M059J (cell line): ENCODE results near the gene IPO8. TPM values are rescaled to one million over a fixed set of nuclear protein-coding genes. Genes with fewer than 3 reads are reported as not detected.
A peak's percentile ranks its signal among the peaks of the same experiment; 100 is the strongest.

Source experiments
- DNase-seq: peaks from one replicate; pipeline ENCODE4 v3.0.0-alpha.2; 2012; ENCODE audit warnings: low read depth
- total RNA-seq: library from RNA; depleted of rRNA; stranded (reverse); fragments of >200 nt; shearing (Covaris generic); gene quantifications from 2 replicates; pipeline ENCODE4 v1.2.3, GENCODE V29; 2014; rRNA removed

IPO8 gene
- 14.7 and 22.9 TPM in 2 replicates for total RNA-seq

DNA sequence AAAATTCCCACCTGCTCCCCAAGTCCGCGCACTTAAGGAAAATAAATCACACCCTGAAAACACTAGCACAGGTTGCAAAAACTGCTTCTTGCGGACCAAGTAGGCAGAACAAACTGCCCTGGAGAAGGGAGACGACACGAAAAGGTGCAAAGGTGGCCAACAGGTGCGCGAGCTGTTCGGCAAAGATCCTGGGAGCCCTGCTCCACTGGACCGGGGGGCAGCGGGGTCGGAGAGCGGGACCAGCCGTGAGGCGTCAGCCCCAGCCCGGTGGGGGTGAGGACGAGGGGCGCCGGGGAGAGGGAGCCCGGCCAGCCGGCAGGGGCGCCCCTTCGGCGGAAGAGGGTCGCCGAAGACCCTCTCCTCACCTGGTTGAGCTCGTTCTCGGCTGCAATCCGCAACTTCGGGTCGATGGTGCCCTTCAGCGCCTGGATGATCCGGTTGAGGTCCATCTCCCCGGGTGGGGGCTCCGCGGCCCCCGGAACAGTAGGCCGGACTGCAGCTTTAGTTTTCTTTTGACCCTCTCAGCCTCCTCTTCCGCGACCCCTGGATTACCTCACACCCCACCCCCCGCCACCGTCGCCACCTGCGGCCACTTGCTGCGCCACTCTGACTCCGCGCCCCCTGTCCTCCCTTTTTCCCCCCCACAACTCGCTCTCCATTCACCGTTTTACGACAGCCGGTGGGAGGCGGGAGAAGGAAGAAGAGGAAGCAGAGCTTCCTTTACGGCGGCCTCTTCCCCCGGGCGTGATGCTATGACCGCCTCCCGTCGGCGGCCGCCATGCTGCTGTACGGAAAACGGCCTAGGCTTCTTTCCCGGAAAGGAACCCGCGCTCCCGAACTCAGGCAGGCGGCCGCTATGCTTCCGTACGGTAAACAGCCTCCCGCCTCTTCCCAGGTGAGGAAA lies at the start of gene IPO8:
Gene IPO8, minus strand, starts transcription at position 671 of the 904 bp plus-strand sequence. Its CDS starts 222 bp downstream, at position 449.
- DNase-seq: peak; percentile 94

GRCh38 chr12:30744321-30744720 lies 48.7 kb upstream of the IPO8 start:
- no peak for DNase-seq

GRCh38 chr12:30740274-30740673 lies 44.6 kb upstream of the IPO8 start:
- DNase-seq: no peak

GRCh38 chr12:30739020-30739419 lies 43.4 kb upstream of the IPO8 start:
- no peak for DNase-seq

DNA sequence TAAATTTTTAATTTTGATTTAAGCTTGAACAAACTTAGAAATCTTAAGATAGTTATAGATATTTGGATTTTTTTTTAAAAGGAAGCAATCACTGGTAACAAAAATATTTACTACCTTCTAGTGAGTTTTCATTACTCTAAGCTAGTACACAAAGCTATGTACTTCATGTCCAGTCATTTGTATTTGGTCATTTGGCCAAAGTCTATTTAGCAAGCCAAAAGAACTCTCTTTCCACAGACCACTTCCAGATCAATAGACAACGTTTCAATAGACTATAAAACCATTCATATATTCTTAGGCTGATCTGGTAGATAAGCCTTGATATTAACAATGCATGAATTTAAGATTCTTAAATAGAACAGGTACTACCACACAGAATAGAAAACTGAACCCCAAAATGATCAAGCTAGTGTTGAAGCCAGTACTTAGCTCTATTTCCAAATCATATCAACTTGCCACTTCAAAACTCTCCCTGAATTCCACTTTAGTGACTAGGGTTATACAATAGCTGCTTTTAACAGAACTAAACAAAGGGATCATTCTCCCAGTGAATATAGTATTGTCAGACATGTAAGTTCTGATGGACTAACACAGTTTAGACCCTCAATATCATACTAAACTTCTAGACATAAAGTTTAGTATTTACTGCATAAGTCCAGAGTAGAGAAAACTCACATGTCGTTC lies 37.4 kb upstream of the IPO8 start:
- no peak for DNase-seq

DNA sequence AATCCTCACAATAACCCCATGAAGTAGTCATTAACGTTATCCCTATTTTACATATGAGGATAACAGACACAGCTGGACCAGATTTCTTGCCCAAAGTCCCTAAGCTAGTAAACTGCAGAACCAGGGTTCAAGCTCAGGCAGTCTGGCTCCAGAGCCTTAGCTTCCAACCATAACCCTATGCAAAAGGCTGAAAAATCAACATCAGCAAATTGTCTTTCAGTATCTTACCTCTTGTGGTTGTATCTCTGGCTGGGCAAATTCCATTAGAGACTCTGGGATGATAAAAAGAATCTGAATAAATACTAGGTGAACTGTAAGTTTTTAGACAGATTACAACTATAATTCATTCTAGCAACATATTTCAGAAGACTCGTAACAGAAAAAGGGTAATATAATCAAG lies 34.3 kb upstream of the IPO8 start:
- DNase-seq: no peak

GRCh38 chr12:30729547-30729946 lies 33.9 kb upstream of the IPO8 start:
- DNase-seq: no peak

DNA sequence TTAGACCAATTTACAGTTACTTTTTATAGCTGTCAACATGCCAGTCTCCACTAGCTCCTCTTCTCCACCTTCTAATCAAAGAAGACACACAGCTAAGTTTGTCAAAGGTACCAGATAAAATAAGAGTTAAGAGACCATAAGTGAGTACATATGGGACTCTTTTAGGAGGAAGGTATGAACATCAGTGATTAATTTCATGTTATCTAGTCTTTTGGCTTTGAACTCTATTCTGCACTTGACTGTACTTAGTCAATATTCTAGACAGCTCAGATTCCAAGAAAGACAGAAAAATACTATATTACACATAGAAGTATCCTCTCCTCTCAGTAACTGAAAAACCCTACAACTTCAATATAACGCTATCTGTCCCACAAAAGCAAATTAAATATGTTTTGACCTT lies 31.0 kb upstream of the IPO8 start:
- DNase-seq: no peak

DNA sequence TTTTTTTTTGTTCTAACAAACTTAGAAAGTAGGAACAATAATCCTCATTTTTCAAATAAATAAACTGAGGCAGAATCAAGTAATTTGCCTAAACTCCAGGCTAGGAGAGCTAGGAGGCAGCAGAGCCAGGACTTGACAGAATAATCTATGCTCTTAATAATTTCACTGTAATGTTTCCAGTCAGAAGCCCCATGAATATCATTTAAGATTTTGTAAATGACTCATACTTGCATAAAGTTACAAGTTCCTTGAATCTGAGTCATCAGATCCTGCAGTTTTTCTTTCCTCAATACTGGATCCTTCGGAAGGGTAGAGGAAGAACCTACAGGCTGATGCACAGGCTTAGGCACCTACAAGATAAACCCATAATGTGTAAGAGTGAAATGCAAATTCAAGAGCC lies 30.1 kb upstream of the IPO8 start:
- peak; percentile 77 for DNase-seq

GRCh38 chr12:30719060-30719459 lies 23.4 kb upstream of the IPO8 start:
- peak; percentile 92 for DNase-seq

DNA sequence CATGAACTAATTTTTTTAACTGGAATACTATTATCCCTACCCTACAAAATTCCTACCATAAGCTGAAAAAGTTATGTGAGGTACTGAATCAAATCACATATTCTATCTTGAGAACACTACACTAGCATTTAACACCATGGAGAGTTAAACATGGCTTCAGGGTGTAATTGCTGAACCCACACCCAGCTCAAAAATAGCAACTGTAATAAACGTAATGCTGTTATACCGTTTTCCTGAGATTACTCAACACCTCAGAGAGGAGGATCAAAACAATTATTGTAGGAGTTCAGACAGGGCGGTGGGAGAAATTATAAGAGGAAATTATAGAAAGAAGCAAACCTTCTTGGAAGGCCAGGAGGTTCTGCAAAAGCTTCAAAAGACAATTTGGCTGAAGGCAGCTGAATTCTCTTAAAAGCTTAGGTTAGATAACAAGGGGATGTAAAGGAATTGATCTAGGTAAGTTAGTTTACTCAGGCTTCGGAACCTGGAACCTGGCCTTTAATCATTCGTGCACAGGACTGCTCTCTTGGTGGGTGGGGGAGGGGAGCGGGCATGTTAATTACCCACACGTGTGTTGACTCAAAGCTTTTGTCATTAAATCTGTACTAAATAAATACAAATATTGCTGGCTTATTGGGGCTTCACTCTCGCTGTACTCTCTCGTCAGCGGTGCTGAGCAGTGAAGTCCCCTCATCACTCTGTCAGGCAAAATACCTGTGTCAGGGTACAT lies 12.1 kb upstream of the IPO8 start:
- no peak for DNase-seq

DNA sequence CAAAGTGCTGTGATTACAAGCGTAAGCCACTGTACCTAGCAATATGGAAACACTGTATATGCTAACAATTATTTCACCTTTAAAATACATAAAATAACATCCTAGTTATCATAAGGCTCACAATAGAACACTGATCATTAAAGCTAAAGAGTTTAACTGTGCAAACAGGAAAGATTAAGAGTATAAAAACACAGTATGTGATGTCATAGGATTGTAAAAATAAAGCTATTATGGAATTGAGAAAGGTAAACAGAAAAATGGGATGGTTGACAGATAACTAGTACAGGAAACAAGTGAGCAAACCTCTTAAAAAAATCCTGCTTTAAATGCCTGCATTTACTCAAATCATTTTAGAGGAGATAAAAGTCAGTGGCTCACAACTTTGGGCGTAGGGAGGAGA lies 10.8 kb upstream of the IPO8 start:
- no peak for DNase-seq

DNA sequence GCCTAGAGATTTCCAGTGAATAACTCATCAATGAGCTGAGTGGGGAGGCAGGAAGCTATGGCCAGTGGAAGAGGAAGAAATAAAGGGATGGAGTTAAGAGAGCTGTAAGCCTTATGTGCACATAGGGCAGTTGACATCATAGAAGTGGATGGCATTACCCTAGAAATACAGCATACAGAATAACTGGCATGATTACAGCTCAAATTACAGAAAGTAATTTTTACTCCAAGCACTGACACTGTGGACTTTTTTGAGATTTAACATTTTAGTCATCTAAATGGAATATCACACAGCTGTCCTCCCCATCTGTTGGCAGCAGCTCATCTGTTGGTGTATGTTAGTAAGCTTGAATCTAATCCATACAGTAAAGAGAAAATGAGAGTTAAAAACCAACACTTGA lies 5.4 kb upstream of the IPO8 start:
- DNase-seq: no peak

DNA sequence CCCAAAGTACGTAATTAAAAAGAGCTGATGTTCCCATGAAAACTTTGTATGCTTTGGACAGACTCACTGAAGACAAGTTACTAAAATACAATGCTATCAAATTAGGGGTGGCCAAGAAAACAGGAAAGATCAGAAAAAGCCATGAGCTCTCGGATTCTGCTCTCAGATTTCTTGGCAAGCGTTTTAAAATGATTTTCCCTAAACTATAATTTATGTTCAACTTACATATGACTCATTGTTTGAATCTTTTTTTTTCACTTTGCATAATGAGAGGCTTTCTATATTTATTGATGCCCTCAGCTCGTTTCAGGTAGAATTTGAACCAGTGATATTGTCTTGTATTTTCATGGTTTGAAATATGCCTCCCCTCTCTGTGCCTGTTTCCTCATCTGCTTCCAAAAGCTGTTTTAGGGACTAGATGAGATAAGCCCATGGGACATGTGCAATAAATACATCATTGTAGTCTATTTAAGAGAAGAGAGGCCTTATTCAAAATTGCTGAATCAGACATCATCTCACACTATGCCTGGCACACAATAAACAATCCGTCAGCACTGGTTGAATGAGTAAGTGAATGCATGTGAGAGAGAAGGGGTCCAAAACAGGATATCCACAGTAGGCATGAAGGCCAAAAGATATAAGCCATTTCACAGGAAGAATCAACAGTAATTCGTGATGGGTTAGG lies 4.7 kb upstream of the IPO8 start:
- no peak for DNase-seq

GRCh38 chr12:30698346-30698745 lies 2.7 kb upstream of the IPO8 start:
- no peak for DNase-seq

- no peak for DNase-seq
Measured at GRCh38 chr12:30696943-30697342, 1.3 kb upstream of the IPO8 start.

DNA sequence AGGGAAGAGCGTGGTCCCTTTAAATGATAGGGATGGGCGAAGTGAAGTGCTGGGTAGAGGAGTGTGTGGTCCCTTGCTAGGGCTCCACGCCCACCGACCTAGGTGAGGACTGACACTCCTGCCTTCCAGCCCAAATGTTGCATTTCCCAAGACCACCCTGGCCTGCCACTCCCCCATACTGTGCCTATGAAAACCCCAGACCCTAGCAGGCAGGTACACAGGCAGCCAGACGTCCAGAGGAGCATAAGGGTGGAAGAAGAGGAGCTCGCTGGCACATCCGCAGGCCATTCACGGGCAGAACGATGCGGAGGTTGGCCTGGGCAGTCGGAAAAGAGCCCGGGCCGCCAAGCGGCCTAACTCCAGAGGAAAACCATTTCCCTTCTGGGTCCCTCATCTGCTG lies 817 bp upstream of the IPO8 start:
- DNase-seq: no peak

DNA sequence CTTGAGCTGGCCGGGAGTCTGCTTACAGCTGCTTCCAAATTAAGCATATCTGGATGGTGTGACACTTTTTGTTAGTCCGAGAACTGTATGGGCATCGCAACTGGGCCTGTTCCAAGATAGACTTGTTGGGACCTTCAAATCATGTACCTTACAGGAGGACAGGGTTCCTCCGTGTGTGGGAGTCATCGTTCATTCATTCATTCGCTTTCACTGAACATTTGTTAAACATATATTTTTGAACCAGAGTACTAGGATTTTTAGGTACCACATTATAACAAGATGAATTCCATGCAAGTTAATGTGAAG lies 387 bp upstream of the IPO8 start:
- no peak for DNase-seq

GRCh38 chr12:30694412-30695198 lies 1.1 kb downstream of the IPO8 start:
- DNase-seq: peak; percentile 61

DNA sequence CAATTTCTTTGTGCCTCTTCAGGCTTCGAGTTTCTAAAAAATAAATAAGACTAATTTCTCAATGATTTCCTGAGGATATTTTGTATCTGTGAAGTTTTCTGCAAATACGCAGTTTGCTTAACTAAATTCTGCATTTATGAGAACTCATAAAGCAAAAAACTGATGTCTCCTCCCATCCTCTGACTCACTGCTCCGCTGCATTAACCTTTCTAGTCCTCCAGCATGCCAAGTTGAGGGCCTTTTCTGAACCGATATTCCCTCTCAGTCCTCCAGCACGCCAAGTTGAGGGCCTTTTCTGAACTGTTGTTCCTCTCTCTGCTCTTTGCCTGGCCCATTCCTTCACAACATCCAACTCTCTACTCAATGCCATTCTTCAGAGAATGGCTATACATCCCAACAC lies 3.2 kb downstream of the IPO8 start:
- peak; percentile 11 for DNase-seq
